Esophagus squamous epithelium (tissue), 5 donors: ENCODE results near the gene DNAH9. TPM values are rescaled to one million over a fixed set of nuclear protein-coding genes. Genes with fewer than 3 reads are reported as not detected.
"Not testable (repeated sequence)": the region's sequence is repeated elsewhere in the genome, so short reads cannot be mapped to it uniquely, and the experiment has no call there.

Source experiments
- DNase-seq: peaks from one replicate; lab custom pipeline; 2025; lab: John Stamatoyannopoulos, UW
- H3K27ac ChIP-seq, 4 donors: fragments of 200-600 bp; sonication (generic); one replicate each; pipeline ENCODE4 v1.5.1; 2016 to 2019; ENCODE audit warnings: mild to moderate bottlenecking in 1 of 4
- H3K27me3 ChIP-seq, 4 donors: fragments of 200-600 bp; sonication (generic); 1 replicate in 3 of 4; 2 replicates in 1 of 4; pipeline versions ENCODE4 v1.5.1 to v1.6.0; 2017 to 2021; ENCODE audit warnings: antibody characterized with exemption in 1 of 4
- H3K36me3 ChIP-seq, 3 donors: fragments of 200-600 bp; sonication (generic); one replicate each; pipeline ENCODE4 v1.5.1; 2016 to 2019
- H3K4me1 ChIP-seq, 3 donors: fragments of 200-600 bp; sonication (generic); one replicate each; pipeline ENCODE4 v1.5.1; 2017 to 2019
- H3K4me3 ChIP-seq, 4 donors: fragments of 200-600 bp; sonication (generic); 1 replicate in 3 of 4; 2 replicates in 1 of 4; pipeline ENCODE4 v1.5.1; 2016 to 2019; ENCODE audit warnings: mild to moderate bottlenecking in 2 of 4, moderate library complexity in 1 of 4
- H3K9me3 ChIP-seq, 3 donors: fragments of 200-600 bp; sonication (generic); one replicate each; pipeline ENCODE4 v1.5.1; 2016 to 2019
- POLR2A ChIP-seq, 4 donors: fragments of 450-650 bp; IDR thresholded peaks; one replicate each; pipeline ENCODE4 v1.6.1; 2017; ENCODE audit warnings: antibody characterized with exemption in 4 of 4, mild to moderate bottlenecking in 4 of 4, moderate library complexity in 3 of 4
- whole genome bisulfite sequencing, 2 donors: methylation state at CpG; one replicate each; pipeline ENCODE4 v1.1.5; 2018; 5-methylcytosine and 5-hydroxymethylcytosine counted together
- intact Hi-C: fragments of 100-400 bp; cut with DNase I; formaldehyde crosslinking; loops from one replicate; pipeline ENCODE4 v1.15.0; 2022
- total RNA-seq, 4 donors: library from RNA; depleted of rRNA; stranded (reverse); fragments of >200 nt; gene quantifications; one replicate each; pipeline ENCODE4 v1.1.0, GENCODE V29; 2016
- TF ChIP-seq, protein P1 (sequence below), 6 experiments: fragments of 450-650 bp in 4 of 6; fragments of 200-600 bp in 2 of 6; sonication (generic) in 2 of 6; IDR thresholded peaks; one replicate each; pipeline ENCODE4 v1.5.1; 2016 to 2019; ENCODE audit warnings: antibody characterized with exemption in 6 of 6, mild to moderate bottlenecking in 4 of 6, moderate library complexity in 4 of 6
- donor health status: DM: yes; HTN: yes; CAD: no.

DNAH9 gene
- total RNA-seq, 4 donors from 2014 or later: 0.18 to 0.61 (median 0.29) TPM

DNA sequence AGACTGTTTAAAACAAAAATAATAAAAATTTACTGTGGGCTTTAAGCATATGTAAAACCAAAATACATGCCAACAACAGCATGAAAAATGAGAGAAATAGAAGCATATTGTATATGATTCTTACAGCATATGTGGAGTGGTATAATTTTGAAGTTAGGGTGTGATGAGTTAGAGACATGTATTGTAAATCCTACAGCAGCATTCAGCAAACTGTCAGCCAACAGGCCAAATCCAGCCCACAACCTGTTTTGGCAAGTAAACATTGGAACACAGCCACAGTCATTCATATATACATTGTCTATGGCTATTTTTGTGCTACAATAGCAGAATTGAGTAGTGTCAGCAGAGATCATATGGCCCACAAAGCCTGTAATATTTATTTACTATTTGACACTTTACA is 356.7 kb downstream of the DNAH9 start:
- no peak for DNase-seq
- intact Hi-C loops: loop anchor here (2.0 kb wide), 1 partner anchor 14 kb away; no protein-coding TSS in a partner anchor
- H3K27me3 ChIP-seq: no peaks in the 10 kb centered on the region
- H3K36me3 ChIP-seq: peaks cover 0 to 18% (median 0%) of the 10 kb centered on the region in 3 donors
- H3K4me3 ChIP-seq: no peak overlapping the region
- peaks cover 0 to 16% (median 7%) of the 10 kb centered on the region in 3 donors for H3K9me3 ChIP-seq
- TF ChIP-seq POLR2A (IDR thresholded peaks at IDR 0.05): no peak
- TF ChIP-seq, protein P1, sequence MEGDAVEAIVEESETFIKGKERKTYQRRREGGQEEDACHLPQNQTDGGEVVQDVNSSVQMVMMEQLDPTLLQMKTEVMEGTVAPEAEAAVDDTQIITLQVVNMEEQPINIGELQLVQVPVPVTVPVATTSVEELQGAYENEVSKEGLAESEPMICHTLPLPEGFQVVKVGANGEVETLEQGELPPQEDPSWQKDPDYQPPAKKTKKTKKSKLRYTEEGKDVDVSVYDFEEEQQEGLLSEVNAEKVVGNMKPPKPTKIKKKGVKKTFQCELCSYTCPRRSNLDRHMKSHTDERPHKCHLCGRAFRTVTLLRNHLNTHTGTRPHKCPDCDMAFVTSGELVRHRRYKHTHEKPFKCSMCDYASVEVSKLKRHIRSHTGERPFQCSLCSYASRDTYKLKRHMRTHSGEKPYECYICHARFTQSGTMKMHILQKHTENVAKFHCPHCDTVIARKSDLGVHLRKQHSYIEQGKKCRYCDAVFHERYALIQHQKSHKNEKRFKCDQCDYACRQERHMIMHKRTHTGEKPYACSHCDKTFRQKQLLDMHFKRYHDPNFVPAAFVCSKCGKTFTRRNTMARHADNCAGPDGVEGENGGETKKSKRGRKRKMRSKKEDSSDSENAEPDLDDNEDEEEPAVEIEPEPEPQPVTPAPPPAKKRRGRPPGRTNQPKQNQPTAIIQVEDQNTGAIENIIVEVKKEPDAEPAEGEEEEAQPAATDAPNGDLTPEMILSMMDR (IDR thresholded peaks at IDR 0.05): no peak
- peaks cover 0 to 29% (median 0%) of the 10 kb centered on the region in 3 donors for H3K4me1 ChIP-seq
- H3K27ac ChIP-seq: peak overlapping the region in 1 of 4 donors; percentile 42

DNA sequence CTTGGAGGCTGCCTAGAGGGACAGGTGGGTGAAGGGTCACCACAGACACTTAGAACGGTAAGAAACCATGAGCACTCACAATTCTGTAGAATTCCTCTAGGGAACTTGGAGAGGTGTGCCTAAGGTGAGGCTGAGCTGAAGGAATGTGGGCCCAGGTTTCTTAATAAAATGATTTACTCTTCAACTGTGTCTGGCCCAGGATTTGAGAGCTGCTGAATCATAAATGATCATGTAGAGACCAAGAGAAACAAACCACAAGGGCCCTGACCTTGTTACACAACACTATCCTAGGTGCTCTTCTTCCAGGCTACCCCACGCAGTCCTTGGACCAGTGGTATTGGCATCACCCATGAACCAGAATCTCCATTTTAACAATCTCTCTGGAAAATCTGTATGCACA is 371.3 kb downstream of the DNAH9 start:
- TF ChIP-seq POLR2A (IDR thresholded peaks at IDR 0.05): no peak
- TF ChIP-seq, protein P1 (IDR thresholded peaks at IDR 0.05): no peak
- peaks cover 0 to 11% (median 4%) of the 10 kb centered on the region in 3 donors for H3K9me3 ChIP-seq
- no peak for DNase-seq
- peak overlapping the region; percentile 74 to 86 (median 82) for H3K27ac ChIP-seq
- H3K27me3 ChIP-seq: no peaks in the 10 kb centered on the region
- intact Hi-C loops: loop anchor here (2.0 kb wide), 1 partner anchor 15 kb away; no protein-coding TSS in a partner anchor
- H3K4me1 ChIP-seq: peaks cover 3 to 49% (median 13%) of the 10 kb centered on the region in 3 donors
- H3K36me3 ChIP-seq: no peaks in the 10 kb centered on the region
- WGBS, 2 donors: 38 to 48% methylated on average over 2 of the region's 2 CpGs
- no peak overlapping the region for H3K4me3 ChIP-seq

DNA sequence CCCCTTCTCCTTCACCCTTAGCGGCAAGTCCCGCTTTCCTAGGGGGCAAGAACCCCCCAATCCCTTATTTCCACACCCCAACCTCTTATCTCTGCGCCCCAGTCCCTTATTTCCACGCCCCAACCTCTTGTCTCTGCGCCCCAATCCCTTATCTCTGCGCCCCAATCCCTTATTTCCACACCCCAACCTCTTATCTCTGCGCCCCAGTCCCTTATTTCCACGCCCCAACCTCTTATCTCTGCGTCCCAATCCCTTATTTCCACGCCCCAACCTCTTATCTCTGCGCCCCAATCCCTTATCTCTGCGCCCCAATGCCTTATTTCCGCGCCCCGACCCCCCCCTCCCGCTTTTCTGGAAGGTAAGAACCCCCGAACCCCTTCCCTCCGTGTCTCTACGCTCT is 374.5 kb downstream of the DNAH9 start:
- intact Hi-C loops, DNase-seq, H3K27me3 ChIP-seq, H3K36me3 ChIP-seq, H3K9me3 ChIP-seq: not testable (repeated sequence)
- Histone ChIP-seq H3K27ac (peak overlapping the region; percentile 55 to 86 (median 84)), H3K4me1 (peaks cover 3 to 65% (median 17%) of the 10 kb centered on the region in 3 donors), H3K4me3 (peak overlapping the region; percentile 20 to 53 (median 30))
- WGBS, 2 donors: 52 to 61% methylated on average over 18 to 19 of the region's 19 CpGs

DNA sequence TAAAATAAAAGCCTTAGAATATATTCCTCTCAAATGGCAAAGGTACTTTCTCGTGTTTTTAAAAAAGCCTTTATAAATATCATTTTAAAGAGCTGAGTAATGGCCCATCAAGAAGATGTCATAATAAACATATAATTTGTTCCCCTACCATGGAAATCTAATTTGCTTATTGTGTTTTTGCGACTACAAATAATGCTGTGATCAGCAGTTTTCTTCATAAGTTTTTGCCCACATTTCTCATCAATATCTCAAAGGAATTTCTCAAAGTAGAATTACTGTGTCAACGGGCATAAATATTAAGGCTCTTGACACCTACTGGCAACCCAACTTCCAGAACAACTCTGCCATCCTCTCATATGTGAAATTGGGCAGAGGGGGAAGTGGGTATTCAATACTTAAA is 381.5 kb downstream of the DNAH9 start:
- no peaks in the 10 kb centered on the region for H3K27me3 ChIP-seq
- peaks cover 0 to 47% (median 0%) of the 10 kb centered on the region in 3 donors for H3K36me3 ChIP-seq
- TF ChIP-seq, protein P1 (IDR thresholded peaks at IDR 0.05): no peak
- TF ChIP-seq POLR2A (IDR thresholded peaks at IDR 0.05): no peak
- WGBS, 2 donors: 88% methylated on average over 3 of the region's 3 CpGs
- H3K4me3 ChIP-seq: no peak overlapping the region
- no peaks in the 10 kb centered on the region for H3K9me3 ChIP-seq
- peaks cover 0 to 40% (median 9%) of the 10 kb centered on the region in 3 donors for H3K4me1 ChIP-seq
- no peak for DNase-seq
- intact Hi-C loops: no loop called here
- H3K27ac ChIP-seq: no peak overlapping the region

DNA sequence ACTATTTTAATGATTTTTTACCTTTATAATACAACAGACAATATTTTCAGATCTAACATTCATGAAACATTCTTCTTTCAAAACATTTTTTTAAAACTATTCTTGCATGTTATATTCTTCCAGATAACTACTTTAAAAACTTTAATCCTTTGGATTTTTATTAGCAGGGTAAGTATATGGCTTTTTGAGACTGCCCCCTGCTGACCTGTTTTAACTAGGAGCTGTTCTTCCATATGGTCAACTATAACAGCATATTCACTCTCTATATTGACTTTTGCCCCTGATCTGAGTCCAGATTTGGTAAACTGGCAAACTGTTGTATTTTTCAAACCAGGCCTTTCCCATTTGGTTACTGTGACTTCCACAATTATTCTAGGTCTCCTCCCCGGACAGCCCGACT is 382.5 kb downstream of the DNAH9 start:
- Histone ChIP-seq H3K4me1 (peaks cover 0 to 42% (median 9%) of the 10 kb centered on the region in 3 donors), H3K36me3 (peaks cover 0 to 58% (median 0%) of the 10 kb centered on the region in 3 donors), H3K4me3 (no peak overlapping the region), H3K9me3 (no peaks in the 10 kb centered on the region), H3K27ac (no peak overlapping the region), H3K27me3 (no peaks in the 10 kb centered on the region)
- TF ChIP-seq, protein P1 (IDR thresholded peaks at IDR 0.05): peak in 3 of 6 experiments; percentile 18 to 47 (median 26)
- no peak for TF ChIP-seq POLR2A (IDR thresholded peaks at IDR 0.05)
- 66 to 97% methylated on average over 2 of the region's 2 CpGs for WGBS, 2 donors
- DNase-seq: no peak
- intact Hi-C loops: no loop called here
